Erythroblast (primary cell): ENCODE measurements around the gene SMIM20.

Experiments used
- GATA1 ChIP-seq: IDR thresholded peaks from 2 replicates; pipeline ENCODE4 v1.6.1; 2011; ENCODE audit warnings: low read depth, mild to moderate bottlenecking, control low read depth, low read length, moderate library complexity
- POLR2A ChIP-seq: IDR thresholded peaks from 2 replicates; pipeline ENCODE4 v1.6.1; 2011; ENCODE audit warnings: mild to moderate bottlenecking, low read length

DNA sequence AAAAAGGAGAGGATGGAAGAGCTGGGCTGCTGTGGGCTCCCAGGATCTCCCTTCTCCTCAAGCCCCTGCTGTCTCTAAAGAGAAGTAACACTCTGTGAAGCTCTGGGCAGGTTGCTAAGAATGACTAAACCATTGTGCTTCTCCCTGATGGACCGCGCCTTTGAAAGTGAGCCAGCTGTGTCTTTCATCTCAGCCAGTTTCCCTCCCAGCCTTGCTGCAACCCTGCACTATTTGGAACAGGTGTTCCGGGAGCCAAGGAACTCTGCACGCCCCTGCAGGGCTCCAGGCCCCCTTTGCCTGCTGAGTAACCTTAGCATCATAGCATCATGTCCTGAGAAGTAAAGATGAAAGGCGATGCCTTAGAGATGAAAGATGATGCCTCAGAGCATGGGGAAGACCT is 39.7 kb downstream of the SMIM20 start:
- TF ChIP-seq POLR2A (no peak), GATA1 (no peak)
